ENCODE results near the gene SGMS1.

DNA sequence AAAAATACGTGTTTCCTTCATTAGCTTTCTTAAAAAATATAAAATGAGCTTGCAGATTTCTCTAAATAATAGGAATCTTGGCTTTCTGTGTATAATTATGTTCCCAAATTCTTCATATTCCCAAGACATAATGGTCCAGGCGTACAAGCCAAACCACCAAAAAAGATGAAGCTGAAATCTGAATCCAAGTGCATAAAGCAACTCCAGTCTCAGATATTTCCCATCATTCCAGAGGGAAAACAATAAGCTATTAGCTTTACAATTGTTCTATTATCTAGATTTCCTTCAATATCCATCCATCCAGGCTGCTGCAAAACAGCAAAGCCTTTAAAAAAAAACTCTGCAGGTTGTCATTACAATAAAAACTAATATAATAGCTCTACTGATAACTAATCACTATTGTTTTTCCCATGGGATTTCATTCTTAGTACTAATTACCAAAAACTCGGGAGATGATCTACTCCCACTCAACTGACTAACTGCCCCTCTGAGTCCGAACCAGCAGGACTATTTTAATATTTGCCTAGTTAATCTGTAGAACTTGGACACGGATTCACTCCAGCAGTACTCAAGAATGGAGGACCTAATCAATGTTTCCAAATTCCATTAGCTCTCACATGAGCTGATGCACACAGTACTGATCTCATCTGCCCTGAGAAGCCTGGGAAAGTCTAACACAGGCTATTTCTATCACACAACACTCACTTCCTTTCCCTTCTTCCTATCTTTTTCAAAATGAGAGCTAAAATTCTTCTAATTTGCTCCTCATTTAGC is 263.5 kb downstream of the SGMS1 start:
- TF ChIP-seq, protein P1, sequence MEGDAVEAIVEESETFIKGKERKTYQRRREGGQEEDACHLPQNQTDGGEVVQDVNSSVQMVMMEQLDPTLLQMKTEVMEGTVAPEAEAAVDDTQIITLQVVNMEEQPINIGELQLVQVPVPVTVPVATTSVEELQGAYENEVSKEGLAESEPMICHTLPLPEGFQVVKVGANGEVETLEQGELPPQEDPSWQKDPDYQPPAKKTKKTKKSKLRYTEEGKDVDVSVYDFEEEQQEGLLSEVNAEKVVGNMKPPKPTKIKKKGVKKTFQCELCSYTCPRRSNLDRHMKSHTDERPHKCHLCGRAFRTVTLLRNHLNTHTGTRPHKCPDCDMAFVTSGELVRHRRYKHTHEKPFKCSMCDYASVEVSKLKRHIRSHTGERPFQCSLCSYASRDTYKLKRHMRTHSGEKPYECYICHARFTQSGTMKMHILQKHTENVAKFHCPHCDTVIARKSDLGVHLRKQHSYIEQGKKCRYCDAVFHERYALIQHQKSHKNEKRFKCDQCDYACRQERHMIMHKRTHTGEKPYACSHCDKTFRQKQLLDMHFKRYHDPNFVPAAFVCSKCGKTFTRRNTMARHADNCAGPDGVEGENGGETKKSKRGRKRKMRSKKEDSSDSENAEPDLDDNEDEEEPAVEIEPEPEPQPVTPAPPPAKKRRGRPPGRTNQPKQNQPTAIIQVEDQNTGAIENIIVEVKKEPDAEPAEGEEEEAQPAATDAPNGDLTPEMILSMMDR (IDR thresholded peaks at IDR 0.05), result no peak
- no peak for TF ChIP-seq EP300 (IDR thresholded peaks at IDR 0.05; ENCODE audit: low read depth)

Measured in transverse colon (tissue), 3 donors.